NCI-H2196 (cell line): ENCODE results near the gene IKZF1.
A peak's percentile ranks its signal among the peaks of the same experiment; 100 is the strongest.

ENCODE experiments used
- DNase-seq: peaks from one replicate; lab custom pipeline; 2025; ENCODE audit not compliant: unreplicated experiment; lab: John Stamatoyannopoulos, UW

The IKZF1 gene

GRCh38 chr7:50436133-50436806, 131.8 kb downstream of the IKZF1 start:
- no peak for DNase-seq

- no peak for DNase-seq
Observed at GRCh38 chr7:50446542-50446960, 142.0 kb downstream of the IKZF1 start.

DNA sequence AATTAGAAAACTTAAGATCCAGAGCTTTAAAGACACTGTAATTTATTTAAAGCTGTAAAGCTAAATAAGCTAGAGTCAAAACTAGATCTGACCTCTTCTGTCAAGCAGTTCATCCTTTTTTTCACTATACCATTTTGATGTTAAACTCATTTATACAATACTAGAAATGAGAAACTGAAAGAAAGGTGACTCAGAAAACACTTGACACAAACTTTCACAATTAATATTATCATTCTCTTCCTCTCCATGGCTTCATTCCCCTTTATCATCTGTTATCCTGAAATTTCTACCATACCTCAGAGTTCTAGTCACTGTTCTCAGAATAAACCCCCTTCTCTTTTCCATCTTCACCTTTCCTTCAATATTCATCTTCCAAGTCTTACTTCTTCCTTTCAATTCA, 144.3 kb downstream of the IKZF1 start:
- no peak for DNase-seq

- no peak for DNase-seq
Observed at GRCh38 chr7:50449501-50449880, 145.0 kb downstream of the IKZF1 start.

- peak; percentile 84 for DNase-seq
Observed at GRCh38 chr7:50449881-50450589, 145.5 kb downstream of the IKZF1 start, which contains the start of gene FIGNL1. TSS of gene FIGNL1 (minus strand) at chr7:50450350. CDS start at chr7:50447287, 3,063 bp downstream.

DNA sequence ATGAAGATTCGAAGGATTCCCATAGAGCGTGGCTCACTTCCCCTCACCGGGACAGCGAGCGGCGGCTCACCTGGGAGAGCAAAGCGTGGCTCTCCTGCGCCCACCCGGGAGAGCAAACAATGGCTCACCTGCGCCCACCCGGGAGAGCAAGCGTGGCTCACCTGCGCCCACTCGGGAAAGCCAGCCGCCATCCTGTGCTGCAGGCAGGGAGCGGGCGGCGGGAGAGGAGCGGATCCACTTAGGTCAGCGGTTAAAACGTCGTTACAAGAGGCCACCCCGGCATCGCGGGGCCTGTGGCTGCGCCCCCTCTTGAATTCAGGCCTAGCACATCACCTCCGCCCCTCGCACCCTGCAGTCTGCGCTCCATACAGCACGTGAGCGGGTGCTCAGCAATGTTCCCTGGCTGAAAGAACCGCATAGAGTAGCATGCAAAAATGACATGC, 146.1 kb downstream of the IKZF1 start:
- no peak for DNase-seq
